Uterus (tissue), 4 donors: ENCODE measurements around the gene TMEM131. TPM values are rescaled to one million over a fixed set of nuclear protein-coding genes. Genes with fewer than 3 reads are reported as not detected.

Source experiments
- DNase-seq, 2 donors: peaks; one replicate each; pipeline ENCODE4 v3.0.0-alpha.2; 2019 to 2020
- H3K27ac ChIP-seq, 2 donors: fragments of 200-600 bp; sonication (generic); 1 replicate in 1 of 2; 2 replicates in 1 of 2; pipeline ENCODE4 v1.5.1; 2016 to 2018
- H3K27me3 ChIP-seq, 2 donors: fragments of 200-600 bp; sonication (generic); one replicate each; pipeline ENCODE4 v1.5.1; 2018 to 2019; ENCODE audit warnings: control low read depth in 1 of 2
- H3K36me3 ChIP-seq, 2 donors: fragments of 200-600 bp; sonication (generic); one replicate each; pipeline ENCODE4 v1.5.1; 2019; ENCODE audit warnings: control low read depth in 1 of 2
- H3K4me1 ChIP-seq, 2 donors: fragments of 200-600 bp; sonication (generic); one replicate each; pipeline ENCODE4 v1.5.1; 2018 to 2019; ENCODE audit warnings: control low read depth in 1 of 2
- H3K4me3 ChIP-seq, 2 donors: fragments of 200-600 bp; sonication (generic); 1 replicate in 1 of 2; 2 replicates in 1 of 2; pipeline ENCODE4 v1.5.1; 2018 to 2019; ENCODE audit warnings: mild to moderate bottlenecking in 1 of 2
- H3K9me3 ChIP-seq, 2 donors: fragments of 200-600 bp; sonication (generic); one replicate each; pipeline ENCODE4 v1.5.1; 2019; ENCODE audit warnings: control low read depth in 1 of 2
- POLR2A ChIP-seq, 2 donors: fragments of 450-650 bp; IDR thresholded peaks; one replicate each; pipeline ENCODE4 v1.6.1; 2016; ENCODE audit warnings: antibody characterized with exemption in 2 of 2, mild to moderate bottlenecking in 1 of 2, moderate library complexity in 1 of 2
- intact Hi-C: fragments of 100-400 bp; cut with DNase I; formaldehyde crosslinking; loops from one replicate; pipeline ENCODE4 v1.15.1; 2023; ENCODE audit warnings: low total_unique reads
- total RNA-seq, 4 donors: library from RNA; depleted of rRNA in 3 of 4; stranded (reverse); fragments of >200 nt in 3 of 4; gene quantifications; one replicate each; pipeline versions ENCODE4 v1.1.0 to v1.2.4, GENCODE V29; 2014 to 2023
- TF ChIP-seq, protein P1 (sequence below), 4 experiments: fragments of 200-600 bp in 2 of 4; fragments of 450-650 bp in 2 of 4; sonication (generic) in 2 of 4; IDR thresholded peaks; one replicate each; pipeline ENCODE4 v1.5.1; 2016 to 2019; ENCODE audit warnings: antibody characterized with exemption in 4 of 4, mild to moderate bottlenecking in 2 of 4, moderate library complexity in 1 of 4
- donor health status: DM: yes; HTN: yes; CAD: no.

Gene TMEM131
- total RNA-seq, 4 donors from 2014 or later: 14.1 to 62.4 (median 35.4) TPM

GRCh38 chr2:97988722-97989121 is 7.0 kb downstream of the TMEM131 start:
- H3K4me3 ChIP-seq: no peak overlapping the region
- DNase-seq: no peak
- H3K27ac ChIP-seq: no peak overlapping the region
- no peaks in the 10 kb centered on the region for H3K27me3 ChIP-seq
- no peaks in the 10 kb centered on the region for H3K9me3 ChIP-seq
- intact Hi-C loops: no loop called here
- TF ChIP-seq, protein P1, sequence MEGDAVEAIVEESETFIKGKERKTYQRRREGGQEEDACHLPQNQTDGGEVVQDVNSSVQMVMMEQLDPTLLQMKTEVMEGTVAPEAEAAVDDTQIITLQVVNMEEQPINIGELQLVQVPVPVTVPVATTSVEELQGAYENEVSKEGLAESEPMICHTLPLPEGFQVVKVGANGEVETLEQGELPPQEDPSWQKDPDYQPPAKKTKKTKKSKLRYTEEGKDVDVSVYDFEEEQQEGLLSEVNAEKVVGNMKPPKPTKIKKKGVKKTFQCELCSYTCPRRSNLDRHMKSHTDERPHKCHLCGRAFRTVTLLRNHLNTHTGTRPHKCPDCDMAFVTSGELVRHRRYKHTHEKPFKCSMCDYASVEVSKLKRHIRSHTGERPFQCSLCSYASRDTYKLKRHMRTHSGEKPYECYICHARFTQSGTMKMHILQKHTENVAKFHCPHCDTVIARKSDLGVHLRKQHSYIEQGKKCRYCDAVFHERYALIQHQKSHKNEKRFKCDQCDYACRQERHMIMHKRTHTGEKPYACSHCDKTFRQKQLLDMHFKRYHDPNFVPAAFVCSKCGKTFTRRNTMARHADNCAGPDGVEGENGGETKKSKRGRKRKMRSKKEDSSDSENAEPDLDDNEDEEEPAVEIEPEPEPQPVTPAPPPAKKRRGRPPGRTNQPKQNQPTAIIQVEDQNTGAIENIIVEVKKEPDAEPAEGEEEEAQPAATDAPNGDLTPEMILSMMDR (IDR thresholded peaks at IDR 0.05): no peak
- TF ChIP-seq POLR2A (IDR thresholded peaks at IDR 0.05): no peak
- no peaks in the 10 kb centered on the region for H3K36me3 ChIP-seq
- peaks cover 0 to 2% of the 10 kb centered on the region in 2 donors for H3K4me1 ChIP-seq

GRCh38 chr2:97985998-97986397 is 9.8 kb downstream of the TMEM131 start:
- H3K9me3 ChIP-seq: no peaks in the 10 kb centered on the region
- no peak overlapping the region for H3K4me3 ChIP-seq
- no peak for DNase-seq
- no peaks in the 10 kb centered on the region for H3K4me1 ChIP-seq
- no peaks in the 10 kb centered on the region for H3K27me3 ChIP-seq
- TF ChIP-seq, protein P1 (IDR thresholded peaks at IDR 0.05): no peak
- intact Hi-C loops: no loop called here
- no peak overlapping the region for H3K27ac ChIP-seq
- H3K36me3 ChIP-seq: no peaks in the 10 kb centered on the region

DNA sequence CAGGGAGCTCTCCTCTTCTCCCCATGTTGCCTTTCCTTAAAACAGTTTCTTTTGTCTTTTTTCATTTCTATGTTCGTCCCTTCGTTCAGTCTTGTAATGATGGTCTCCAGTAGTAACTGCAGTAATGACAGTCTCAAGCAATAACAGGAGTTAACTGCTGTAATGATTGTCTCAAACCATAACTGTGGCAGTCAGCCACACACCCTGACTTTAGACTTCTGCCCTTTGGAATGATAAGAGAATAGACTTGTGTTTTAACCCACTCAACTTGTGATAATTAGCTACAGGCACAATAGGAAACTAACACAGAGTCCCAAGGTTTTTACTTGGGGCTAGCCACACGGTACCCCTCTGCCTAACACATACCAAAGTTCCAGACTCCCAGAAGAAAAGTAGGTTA is 12.1 kb downstream of the TMEM131 start:
- Histone ChIP-seq H3K36me3 (no peaks in the 10 kb centered on the region), H3K4me1 (no peaks in the 10 kb centered on the region), H3K27ac (no peak overlapping the region), H3K9me3 (peaks cover 0 to 12% of the 10 kb centered on the region in 2 donors), H3K27me3 (no peaks in the 10 kb centered on the region), H3K4me3 (no peak overlapping the region)
- intact Hi-C loops: no loop called here
- no peak for DNase-seq
- TF ChIP-seq, protein P1 (IDR thresholded peaks at IDR 0.05): no peak
- TF ChIP-seq POLR2A (IDR thresholded peaks at IDR 0.05): no peak

- Histone ChIP-seq H3K9me3 (peaks cover 0 to 13% of the 10 kb centered on the region in 2 donors), H3K4me1 (no peaks in the 10 kb centered on the region), H3K36me3 (no peaks in the 10 kb centered on the region), H3K27me3 (no peaks in the 10 kb centered on the region), H3K4me3 (no peak overlapping the region), H3K27ac (no peak overlapping the region)
- no peak for DNase-seq
- TF ChIP-seq, protein P1 (IDR thresholded peaks at IDR 0.05): no peak
- intact Hi-C loops: no loop called here
These were observed 12.6 kb downstream of the TMEM131 start for GRCh38 chr2:97983134-97983533.

DNA sequence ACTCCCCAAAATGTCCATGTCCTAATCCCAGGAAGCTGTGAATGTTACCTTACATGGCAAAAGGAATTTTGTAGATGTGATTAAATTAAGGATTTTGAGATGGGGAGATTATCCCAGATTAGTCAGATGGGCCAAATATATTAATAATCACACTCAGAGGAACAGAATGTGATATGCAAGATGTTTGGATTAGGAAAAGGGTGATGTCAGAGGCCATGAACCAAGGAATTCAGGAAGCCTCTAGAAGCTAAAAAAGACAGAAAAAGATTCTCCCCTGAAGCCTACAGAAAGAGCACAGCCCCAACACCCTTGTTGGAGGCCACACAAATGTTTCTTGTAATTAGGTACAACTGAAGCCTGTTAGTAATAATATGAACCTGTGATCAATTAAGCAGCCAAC is 13.1 kb downstream of the TMEM131 start:
- Histone ChIP-seq H3K27ac (no peak overlapping the region), H3K27me3 (no peaks in the 10 kb centered on the region), H3K4me1 (no peaks in the 10 kb centered on the region), H3K9me3 (peaks cover 0 to 13% of the 10 kb centered on the region in 2 donors), H3K36me3 (no peaks in the 10 kb centered on the region), H3K4me3 (no peak overlapping the region)
- intact Hi-C loops: no loop called here
- TF ChIP-seq POLR2A (IDR thresholded peaks at IDR 0.05): no peak
- TF ChIP-seq, protein P1 (IDR thresholded peaks at IDR 0.05): no peak
- DNase-seq: no peak
